ENCODE results near the gene NCLN.
"Not testable (repeated sequence)": the region's sequence is repeated elsewhere in the genome, so short reads cannot be mapped to it uniquely, and the experiment has no call there.

NCLN gene

GRCh38 chr19:3198901-3199700 lies 13.4 kb downstream of the NCLN start:
- Histone ChIP-seq H3K4me3 (replicated peaks; ENCODE audit: insufficient read depth, low read length) (no peak overlapping the region), H3K27ac (replicated peaks) (no peak overlapping the region), H3K27me3 (ENCODE audit: insufficient read depth, poor library complexity, severe bottlenecking) (no peaks in the 10 kb centered on the region)
- TF ChIP-seq SPI1 (IDR thresholded peaks at IDR 0.05; ENCODE audit: borderline replicate concordance, low read depth), result no peak
- no peak for TF ChIP-seq REST (IDR thresholded peaks at IDR 0.05; ENCODE audit: insufficient replicate concordance, low read depth)
- TF ChIP-seq CTCF (IDR thresholded peaks at IDR 0.05; ENCODE audit: insufficient read depth, low read length), result no peak
- TF ChIP-seq POLR2AphosphoS5 (IDR thresholded peaks at IDR 0.05; ENCODE audit: low read depth), result peak; percentile 17; the same call in 1 of the 2 replicates
- TF ChIP-seq GABPA (IDR thresholded peaks at IDR 0.05; ENCODE audit: low read depth), result no peak
- no peak for DNase-seq (ENCODE audit: low read depth in 1 of 2, low spot score in 1 of 2)

GRCh38 chr19:3201072-3201700 lies 15.5 kb downstream of the NCLN start:
- Histone ChIP-seq H3K27ac (replicated peaks) (no peak overlapping the region), H3K27me3 (ENCODE audit: insufficient read depth, poor library complexity, severe bottlenecking) (no peaks in the 10 kb centered on the region), H3K4me3 (replicated peaks; ENCODE audit: insufficient read depth, low read length) (no peak overlapping the region)
- no peak for DNase-seq (ENCODE audit: low read depth in 1 of 2, low spot score in 1 of 2)
- TF ChIP-seq GABPA (IDR thresholded peaks at IDR 0.05; ENCODE audit: low read depth) (no peak), REST (IDR thresholded peaks at IDR 0.05; ENCODE audit: insufficient replicate concordance, low read depth) (no peak), POLR2AphosphoS5 (IDR thresholded peaks at IDR 0.05; ENCODE audit: low read depth) (0 out of 2 replicates have a peak, but pooled peaks have one; percentile 16)

GRCh38 chr19:3201911-3202310 lies 16.2 kb downstream of the NCLN start:
- Histone ChIP-seq H3K27me3 (ENCODE audit: insufficient read depth, poor library complexity, severe bottlenecking) (no peaks in the 10 kb centered on the region), H3K4me3 (replicated peaks; ENCODE audit: insufficient read depth, low read length) (no peak overlapping the region), H3K27ac (replicated peaks) (no peak overlapping the region)
- no peak for TF ChIP-seq SPI1 (IDR thresholded peaks at IDR 0.05; ENCODE audit: borderline replicate concordance, low read depth)
- no peak for TF ChIP-seq POLR2AphosphoS5 (IDR thresholded peaks at IDR 0.05; ENCODE audit: low read depth)
- no peak for TF ChIP-seq CTCF (IDR thresholded peaks at IDR 0.05; ENCODE audit: insufficient read depth, low read length)
- DNase-seq (ENCODE audit: low read depth in 1 of 2, low spot score in 1 of 2), result no peak

- no peak overlapping the region for H3K4me3 ChIP-seq (replicated peaks; ENCODE audit: insufficient read depth, low read length)
- DNase-seq (ENCODE audit: low read depth in 1 of 2, low spot score in 1 of 2), result no peak
- H3K27me3 ChIP-seq (ENCODE audit: insufficient read depth, poor library complexity, severe bottlenecking), result no peaks in the 10 kb centered on the region
- no peak overlapping the region for H3K27ac ChIP-seq (replicated peaks)
- no peak for TF ChIP-seq REST (IDR thresholded peaks at IDR 0.05; ENCODE audit: insufficient replicate concordance, low read depth)
- no peak for TF ChIP-seq CTCF (IDR thresholded peaks at IDR 0.05; ENCODE audit: insufficient read depth, low read length)
- TF ChIP-seq SPI1 (IDR thresholded peaks at IDR 0.05; ENCODE audit: borderline replicate concordance, low read depth), result no peak
- TF ChIP-seq GABPA (IDR thresholded peaks at IDR 0.05; ENCODE audit: low read depth), result no peak
- no peak for TF ChIP-seq POLR2AphosphoS5 (IDR thresholded peaks at IDR 0.05; ENCODE audit: low read depth)
Observed at GRCh38 chr19:3202346-3202745, 16.6 kb downstream of the NCLN start.

GRCh38 chr19:3202895-3203294 lies 17.2 kb downstream of the NCLN start:
- H3K27me3 ChIP-seq (ENCODE audit: insufficient read depth, poor library complexity, severe bottlenecking); DNase-seq (ENCODE audit: low read depth in 1 of 2, low spot score in 1 of 2); H3K27ac ChIP-seq (replicated peaks); H3K4me3 ChIP-seq (replicated peaks; ENCODE audit: insufficient read depth, low read length): not testable (repeated sequence)

Measured in HL-60 (cell line).